Coronary artery (tissue), 2 donors: Measurements from ENCODE around the gene BTBD18.
A peak's percentile ranks its signal among the peaks of the same experiment; 100 is the strongest.

Experiments
- DNase-seq: peaks from one replicate; pipeline ENCODE4 v3.0.0-alpha.2; 2017; ENCODE audit warnings: low spot score
- H3K27ac ChIP-seq, 2 donors: fragments of 200-600 bp; sonication (generic); one replicate each; pipeline ENCODE4 v1.5.1; 2016 to 2019
- H3K4me3 ChIP-seq: fragments of 200-600 bp; sonication (generic); 2 replicates; pipeline ENCODE4 v1.5.1; 2016; ENCODE audit warnings: mild to moderate bottlenecking, moderate library complexity
- TF ChIP-seq, protein P1 (sequence below): fragments of 200-600 bp; sonication (generic); IDR thresholded peaks from one replicate; pipeline ENCODE4 v1.5.1; 2019; ENCODE audit warnings: antibody characterized with exemption

Gene BTBD18

DNA sequence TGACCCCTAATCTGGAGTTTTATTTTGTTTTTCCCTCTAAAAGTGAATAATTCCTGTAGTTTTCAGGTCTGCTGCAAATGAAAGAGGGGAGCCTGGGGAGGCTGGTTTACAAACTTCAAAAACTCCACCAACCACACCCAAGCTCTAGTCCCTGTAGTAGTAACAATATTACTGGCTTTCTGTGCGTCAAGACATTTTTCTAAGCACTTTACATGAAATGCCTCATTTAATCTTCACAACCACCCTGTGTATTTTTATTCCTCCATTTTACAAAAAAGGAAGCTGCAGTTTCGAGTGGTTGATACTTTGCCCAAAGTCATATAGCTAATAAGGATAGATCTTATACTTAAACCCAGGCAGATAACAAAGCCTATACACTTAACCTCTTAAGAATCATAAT, 33.5 kb upstream of the BTBD18 start:
- TF ChIP-seq, protein P1, sequence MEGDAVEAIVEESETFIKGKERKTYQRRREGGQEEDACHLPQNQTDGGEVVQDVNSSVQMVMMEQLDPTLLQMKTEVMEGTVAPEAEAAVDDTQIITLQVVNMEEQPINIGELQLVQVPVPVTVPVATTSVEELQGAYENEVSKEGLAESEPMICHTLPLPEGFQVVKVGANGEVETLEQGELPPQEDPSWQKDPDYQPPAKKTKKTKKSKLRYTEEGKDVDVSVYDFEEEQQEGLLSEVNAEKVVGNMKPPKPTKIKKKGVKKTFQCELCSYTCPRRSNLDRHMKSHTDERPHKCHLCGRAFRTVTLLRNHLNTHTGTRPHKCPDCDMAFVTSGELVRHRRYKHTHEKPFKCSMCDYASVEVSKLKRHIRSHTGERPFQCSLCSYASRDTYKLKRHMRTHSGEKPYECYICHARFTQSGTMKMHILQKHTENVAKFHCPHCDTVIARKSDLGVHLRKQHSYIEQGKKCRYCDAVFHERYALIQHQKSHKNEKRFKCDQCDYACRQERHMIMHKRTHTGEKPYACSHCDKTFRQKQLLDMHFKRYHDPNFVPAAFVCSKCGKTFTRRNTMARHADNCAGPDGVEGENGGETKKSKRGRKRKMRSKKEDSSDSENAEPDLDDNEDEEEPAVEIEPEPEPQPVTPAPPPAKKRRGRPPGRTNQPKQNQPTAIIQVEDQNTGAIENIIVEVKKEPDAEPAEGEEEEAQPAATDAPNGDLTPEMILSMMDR, result no peak
- DNase-seq, result no peak
- Histone ChIP-seq H3K27ac (no peak overlapping the region), H3K4me3 (no peak overlapping the region)

DNA sequence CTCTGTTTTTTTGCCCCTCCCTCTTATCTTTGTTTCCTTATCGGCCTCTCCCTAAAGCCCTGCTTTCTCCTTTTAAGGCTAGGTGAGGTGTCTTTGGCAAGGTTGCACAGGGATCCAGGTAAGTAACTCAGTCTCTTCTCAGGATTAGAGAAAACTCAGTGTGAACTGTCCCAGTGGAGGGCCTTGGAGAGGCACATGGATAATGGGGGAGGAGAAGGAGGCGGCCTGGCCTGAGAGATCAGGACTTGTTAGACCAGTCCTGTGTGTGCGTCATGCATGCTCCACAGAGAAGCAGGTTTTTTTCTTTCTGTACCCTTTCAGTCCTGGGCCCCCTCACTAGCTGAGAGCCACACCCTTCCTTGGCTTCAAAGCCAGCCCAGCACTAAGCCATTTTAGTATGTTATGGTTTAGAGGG, 29.9 kb upstream of the BTBD18 start:
- TF ChIP-seq, protein P1, result no peak
- H3K4me3 ChIP-seq, result no peak overlapping the region
- peak overlapping the region; percentile 8 to 53 for H3K27ac ChIP-seq
- DNase-seq, result no peak

DNA sequence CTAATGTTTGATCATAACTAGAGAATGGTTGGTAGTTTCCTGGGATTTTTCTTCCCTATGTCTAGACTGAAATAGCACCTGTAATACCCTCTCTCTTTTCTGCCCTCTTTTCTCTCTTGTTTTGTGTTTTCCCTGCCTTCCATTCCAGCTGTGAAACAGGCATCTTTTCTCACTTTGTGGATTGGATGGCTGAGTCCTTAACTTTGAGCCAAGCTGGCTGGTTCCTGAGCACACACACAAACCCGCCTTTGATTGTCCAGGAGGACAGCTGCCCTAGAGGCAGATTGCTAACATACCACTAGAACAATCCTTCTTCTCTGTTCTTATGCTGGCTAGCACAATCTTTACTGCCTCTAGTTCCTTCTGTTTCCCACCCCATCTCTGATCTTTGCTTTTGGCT, 27.7 kb upstream of the BTBD18 start:
- DNase-seq, result no peak
- Histone ChIP-seq H3K4me3 (peak overlapping the region; percentile 54), H3K27ac (peak overlapping the region; percentile 83 to 86)
- TF ChIP-seq, protein P1, result no peak

DNA sequence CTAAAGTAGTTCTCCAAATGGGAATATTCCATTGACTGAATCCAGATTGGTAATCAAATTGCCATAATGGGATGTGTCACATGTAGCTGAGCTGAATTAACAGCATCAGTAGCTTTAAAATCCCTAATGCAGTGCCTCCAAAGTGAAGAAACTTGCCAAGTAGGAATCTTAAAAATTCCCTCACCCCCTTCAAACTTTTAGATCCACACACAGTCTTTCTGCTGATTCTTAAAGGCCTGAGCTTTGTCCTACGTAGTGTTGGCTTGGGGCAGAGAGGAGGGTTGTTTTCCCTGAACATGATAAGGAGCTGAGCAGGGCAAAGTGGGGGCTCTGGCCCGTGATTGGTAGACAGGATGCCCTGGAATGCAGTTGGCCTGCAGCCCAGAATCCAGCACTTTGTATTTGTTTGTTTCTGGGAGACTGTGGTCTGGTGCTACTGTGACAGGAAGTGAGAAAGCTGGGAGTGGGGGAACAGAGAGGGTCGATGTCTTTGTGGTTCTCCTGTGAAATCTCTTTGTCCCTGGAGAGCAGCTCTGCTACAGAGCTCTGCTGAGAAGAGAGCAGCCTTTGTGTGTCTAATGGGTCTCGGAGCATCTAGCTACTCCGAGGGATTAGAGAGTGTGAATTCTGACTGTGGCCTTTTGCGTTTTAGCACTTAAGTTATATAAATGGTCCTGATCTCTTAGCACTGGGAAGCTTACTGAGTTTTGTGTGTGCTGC, 26.9 kb upstream of the BTBD18 start:
- DNase-seq, result peak; percentile 94

DNA sequence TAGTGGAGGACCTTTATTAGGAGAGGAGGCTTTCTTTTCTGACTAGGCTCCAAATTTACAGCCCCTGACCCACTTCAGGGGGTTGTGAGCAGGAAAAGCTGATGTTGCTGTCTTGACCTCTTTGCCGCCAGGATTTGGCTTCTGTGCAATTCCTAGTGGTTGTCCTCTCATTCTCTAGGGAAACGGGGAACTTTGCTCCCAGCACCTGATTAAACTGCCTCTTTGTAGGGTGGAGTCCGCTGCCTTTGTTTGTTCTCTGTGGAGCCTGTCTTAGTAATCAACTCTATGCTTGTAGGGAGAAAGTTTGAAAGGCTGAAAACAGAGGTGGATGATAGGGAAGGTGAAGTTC, 26.3 kb upstream of the BTBD18 start:
- H3K4me3 ChIP-seq, result peak overlapping the region; percentile 54
- peak overlapping the region; percentile 83 to 86 for H3K27ac ChIP-seq
- no peak for DNase-seq
- TF ChIP-seq, protein P1, result no peak

More for the DNA sequence above, 26.9 kb upstream of the BTBD18 start:
- TF ChIP-seq, protein P1, result no peak
- peak overlapping the region; percentile 54 for H3K4me3 ChIP-seq
- H3K27ac ChIP-seq, result peak overlapping the region; percentile 83 to 86

DNA sequence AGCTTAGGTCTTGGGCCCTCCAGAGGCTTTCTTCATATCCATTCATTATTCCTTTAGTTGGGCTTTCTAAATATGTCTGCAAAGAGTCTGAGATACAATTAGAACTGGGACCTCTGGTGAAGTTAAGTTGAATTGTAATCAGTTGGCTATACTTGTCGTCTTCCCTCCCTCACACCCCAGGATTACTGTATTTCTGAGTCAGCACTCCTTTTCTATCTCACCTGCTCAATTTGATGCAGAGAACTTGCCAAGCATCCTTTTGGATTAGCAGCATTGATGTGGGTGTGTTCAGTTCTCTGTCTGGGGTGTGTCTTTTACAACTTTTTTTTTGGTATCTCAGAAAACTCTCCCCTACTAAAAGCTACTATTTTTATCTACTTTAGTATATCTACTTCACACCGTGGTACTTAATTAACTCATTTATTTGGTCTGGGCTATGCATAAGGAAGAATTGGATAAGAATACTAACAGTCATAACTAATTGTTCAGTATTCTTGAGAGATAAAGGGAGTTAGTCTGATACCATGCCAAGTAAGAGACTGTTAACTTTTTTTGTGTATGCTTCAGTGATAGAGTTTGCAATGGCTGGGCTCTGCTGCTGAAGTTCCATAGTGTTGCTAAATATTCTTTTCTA, 25.1 kb upstream of the BTBD18 start:
- Histone ChIP-seq H3K27ac (peak overlapping the region; percentile 83 to 86), H3K4me3 (peak overlapping the region; percentile 55)
- DNase-seq, result no peak
- TF ChIP-seq, protein P1, result no peak

DNA sequence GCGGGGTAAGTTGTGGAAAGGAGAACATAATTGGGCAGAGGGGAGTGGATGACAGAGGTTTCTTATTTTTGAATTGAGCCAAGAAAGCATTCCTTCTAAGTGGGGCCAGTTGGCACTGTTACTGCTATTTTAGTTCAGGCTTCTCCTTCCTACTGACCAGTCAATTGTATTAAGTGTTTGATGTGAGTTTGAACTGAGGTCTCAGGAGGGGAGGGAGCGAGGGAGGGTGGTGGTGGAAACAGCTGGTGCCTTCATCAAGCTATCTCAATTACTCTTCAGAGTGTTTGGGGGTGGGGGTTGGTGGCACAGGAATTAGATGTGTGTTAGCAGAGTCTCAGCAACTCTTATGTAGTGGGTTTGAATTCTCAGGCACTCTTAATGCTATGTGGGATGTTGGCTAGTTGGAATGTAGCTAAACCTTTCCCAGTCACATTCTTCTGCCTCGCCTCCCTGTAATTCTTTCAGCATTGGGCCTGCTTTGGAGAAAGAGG, 24.5 kb upstream of the BTBD18 start:
- DNase-seq, result no peak
- H3K4me3 ChIP-seq, result peak overlapping the region; percentile 55
- peak overlapping the region; percentile 24 to 86 for H3K27ac ChIP-seq
- TF ChIP-seq, protein P1, result no peak
